A549 (cell line): ENCODE data around the gene RBM10.

Experiments
- CEBPB ChIP-seq, 2 experiments: fragments of >200 bp in 1 of 2; sonication (Bioruptor Twin) in 1 of 2; formaldehyde crosslinking in 1 of 2; IDR thresholded peaks; 2 replicates each; pipeline ENCODE4 v1.6.1; 2012 to 2016
- CTCF ChIP-seq: fragments of >200 bp; sonication (Bioruptor Twin); formaldehyde crosslinking; IDR thresholded peaks from 3 replicates; pipeline ENCODE4 v1.5.1; 2016
- FOSL2 ChIP-seq, 2 experiments: fragments of 450-650 bp in 1 of 2; fragments of >200 bp in 1 of 2; sonication (Bioruptor Twin) in 1 of 2; formaldehyde crosslinking; IDR thresholded peaks; 2 replicates each; pipeline versions ENCODE4 v1.5.0 to v1.6.1; 2016 to 2020; ENCODE audit warnings: mild to moderate bottlenecking in 1 of 2, moderate library complexity in 1 of 2
- KDM1A ChIP-seq: fragments of 200-600 bp; sonication (generic); IDR thresholded peaks from 2 replicates; pipeline ENCODE4 v1.6.1; 2016; ENCODE audit warnings: low read depth, mild to moderate bottlenecking
- PBX3 ChIP-seq: IDR thresholded peaks from 2 replicates; pipeline ENCODE4 v1.6.1; 2012
- PHF8 ChIP-seq: fragments of 200-600 bp; sonication (generic); IDR thresholded peaks from 2 replicates; pipeline ENCODE4 v1.6.1; 2016; ENCODE audit warnings: low read depth, mild to moderate bottlenecking, antibody characterized with exemption, moderate library complexity, borderline replicate concordance
- POLR2A ChIP-seq: IDR thresholded peaks from 2 replicates; pipeline ENCODE4 v1.6.1; 2012; ENCODE audit warnings: mild to moderate bottlenecking, low read length
- RAD21 ChIP-seq, 2 experiments: fragments of >200 bp in 1 of 2; sonication (Bioruptor Twin) in 1 of 2; formaldehyde crosslinking in 1 of 2; IDR thresholded peaks in 1 of 2; conservative IDR thresholded peaks in 1 of 2; 2 replicates in 1 of 2; 3 replicates in 1 of 2; pipeline ENCODE4 v1.6.1; 2012 to 2018; ENCODE audit warnings: inconsistent platforms in 1 of 2
- RCOR1 ChIP-seq: fragments of 150-350 bp; IDR thresholded peaks from 2 replicates; pipeline ENCODE4 v1.6.1; 2014; ENCODE audit warnings: antibody characterized with exemption, low read length, low read depth
- REST ChIP-seq: fragments of 200-600 bp; sonication (generic); IDR thresholded peaks from 2 replicates; pipeline ENCODE4 v1.6.1; 2016; ENCODE audit warnings: antibody characterized with exemption, mild to moderate bottlenecking, moderate library complexity
- RFX5 ChIP-seq: fragments of 450-650 bp; IDR thresholded peaks from 2 replicates; pipeline ENCODE4 v1.7.1; 2014; ENCODE audit warnings: antibody characterized with exemption, mild to moderate bottlenecking, moderate library complexity
- TFCP2L1 ChIP-seq: fragments of 250-450 bp; sonication (Bioruptor Pico); IDR thresholded peaks from 2 replicates; pipeline ENCODE4 v1.5.0; 2021; ENCODE audit warnings: mild to moderate bottlenecking
- TP53 ChIP-seq: fragments of 250-450 bp; sonication (Bioruptor Pico); IDR thresholded peaks from 2 replicates; pipeline ENCODE4 v1.5.0; 2021; ENCODE audit warnings: mild to moderate bottlenecking, moderate library complexity
- ZNF302 ChIP-seq: fragments of 250-450 bp; sonication (Bioruptor Pico); IDR thresholded peaks from 2 replicates; pipeline ENCODE4 v1.9.0; 2021; ENCODE audit warnings: inconsistent platforms, mild to moderate bottlenecking, moderate library complexity

GRCh38 chrX:47185241-47185640 lies 40.2 kb downstream of the RBM10 start:
- TF ChIP-seq REST (no peak), PBX3 (no peak), TP53 (no peak), CTCF (no peak), RFX5 (no peak), CEBPB (IDR thresholded peaks at IDR 0.05) (no peak), TFCP2L1 (CRISPR knock-in tag) (no peak), FOSL2 (IDR thresholded peaks at IDR 0.05) (no peak), FOSL2 (CRISPR knock-in tag; IDR thresholded peaks at IDR 0.05) (no peak), ZNF302 (CRISPR knock-in tag) (no peak), RAD21 (conservative IDR thresholded peaks at IDR 0.05 in 1 of 2, IDR thresholded peaks at IDR 0.05 in 1 of 2) (no peak), POLR2A (no peak), RCOR1 (no peak), KDM1A (no peak), PHF8 (no peak)
